HG03565 (cell line): ENCODE measurements around the gene HSD11B1.

Experiments used
- ATAC-seq: cut with Tn5 transposase; IDR thresholded peaks from one replicate; pipeline ENCODE4 v1.9.1; 2021; ENCODE audit warnings: mild to moderate bottlenecking, moderate library complexity; ENCODE audit not compliant: unreplicated experiment

The HSD11B1 gene

GRCh38 chr1:209751627-209752231 lies 47.1 kb downstream of the HSD11B1 start:
- ATAC-seq: peak; percentile 48

GRCh38 chr1:209752890-209753289 lies 48.2 kb downstream of the HSD11B1 start:
- no peak for ATAC-seq

- ATAC-seq: no peak
Measured at GRCh38 chr1:209755256-209755655, 50.6 kb downstream of the HSD11B1 start.

- peak; percentile 69 for ATAC-seq
Measured at GRCh38 chr1:209755926-209756614, 51.4 kb downstream of the HSD11B1 start, which contains the start of gene TRAF3IP3. Gene TRAF3IP3, plus strand, starts transcription at chr1:209756053. Its CDS starts 3,987 bp downstream, at chr1:209760040.

GRCh38 chr1:209756615-209757445 lies 52.2 kb downstream of the HSD11B1 start:
- no peak for ATAC-seq

GRCh38 chr1:209758400-209758799 lies 53.8 kb downstream of the HSD11B1 start:
- no peak for ATAC-seq

GRCh38 chr1:209759829-209760359 lies 55.2 kb downstream of the HSD11B1 start:
- ATAC-seq: no peak

GRCh38 chr1:209761011-209761635 lies 56.5 kb downstream of the HSD11B1 start:
- ATAC-seq: no peak

- ATAC-seq: no peak
Measured at GRCh38 chr1:209766051-209766450, 61.4 kb downstream of the HSD11B1 start.

- ATAC-seq: no peak
Measured at GRCh38 chr1:209767096-209767495, 62.5 kb downstream of the HSD11B1 start.

GRCh38 chr1:209767706-209768105 lies 63.1 kb downstream of the HSD11B1 start:
- ATAC-seq: no peak

GRCh38 chr1:209768354-209768774 lies 63.7 kb downstream of the HSD11B1 start:
- peak; percentile 84 for ATAC-seq

GRCh38 chr1:209769171-209769904 lies 64.7 kb downstream of the HSD11B1 start:
- ATAC-seq: peak; percentile 73

- ATAC-seq: no peak
Measured at GRCh38 chr1:209769971-209770370, 65.3 kb downstream of the HSD11B1 start.

GRCh38 chr1:209770636-209771415 lies 66.2 kb downstream of the HSD11B1 start:
- no peak for ATAC-seq

GRCh38 chr1:209772126-209772525 lies 67.5 kb downstream of the HSD11B1 start:
- ATAC-seq: no peak

GRCh38 chr1:209774592-209774991 lies 69.9 kb downstream of the HSD11B1 start:
- ATAC-seq: peak; percentile 73

- ATAC-seq: no peak
Measured at GRCh38 chr1:209775678-209776077, 71.0 kb downstream of the HSD11B1 start.

GRCh38 chr1:209777587-209777986 lies 72.9 kb downstream of the HSD11B1 start:
- ATAC-seq: no peak
